Mammary epithelial cell (primary cell): ENCODE results near the gene MGAT4A.

Experiments
- CTCF ChIP-seq, 2 donors: IDR thresholded peaks in 1 of 2; conservative IDR thresholded peaks in 1 of 2; 2 replicates each; pipeline ENCODE4 v1.5.1; 2011 to 2012; ENCODE audit warnings: inconsistent platforms in 2 of 2, low read length in 2 of 2, mild to moderate bottlenecking in 2 of 2, control low read depth in 1 of 2, low read depth in 1 of 2; ENCODE audit not compliant: insufficient read depth in 1 of 2; ENCODE audit errors: extremely low read depth in 1 of 2
- EZH2 ChIP-seq: IDR thresholded peaks from 2 replicates; pipeline ENCODE4 v1.6.1; 2012; ENCODE audit warnings: low read length, inconsistent platforms, borderline replicate concordance

- TF ChIP-seq CTCF (conservative IDR thresholded peaks at IDR 0.05 in 1 of 2, IDR thresholded peaks at IDR 0.05 in 1 of 2; ENCODE audit: extremely low read depth in 1 of 2, insufficient read depth in 1 of 2, low read depth in 1 of 2, low read length in 2 of 2): no peak
- TF ChIP-seq EZH2: no peak
Observed at GRCh38 chr2:98759827-98760625, 29.1 kb upstream of the MGAT4A start.
